D721Med (cell line): Measurements from ENCODE around the gene ZCCHC17.

Source experiments
- DNase-seq: peaks from one replicate; pipeline ENCODE4 v3.0.0; 2011; ENCODE audit warnings: low spot score; ENCODE audit not compliant: insufficient read length
- FAIRE-seq: peaks from 2 replicates; lab custom pipeline; 2011; peaks lifted over from hg19 to GRCh38; lab: Jason Lieb, UNC
- TF ChIP-seq, protein P1 (sequence below): IDR thresholded peaks from 2 replicates; pipeline ENCODE4 v1.5.1; 2012; ENCODE audit warnings: mild to moderate bottlenecking, control low read depth; ENCODE audit not compliant: insufficient read depth; ENCODE audit errors: missing control alignments

The ZCCHC17 gene

DNA sequence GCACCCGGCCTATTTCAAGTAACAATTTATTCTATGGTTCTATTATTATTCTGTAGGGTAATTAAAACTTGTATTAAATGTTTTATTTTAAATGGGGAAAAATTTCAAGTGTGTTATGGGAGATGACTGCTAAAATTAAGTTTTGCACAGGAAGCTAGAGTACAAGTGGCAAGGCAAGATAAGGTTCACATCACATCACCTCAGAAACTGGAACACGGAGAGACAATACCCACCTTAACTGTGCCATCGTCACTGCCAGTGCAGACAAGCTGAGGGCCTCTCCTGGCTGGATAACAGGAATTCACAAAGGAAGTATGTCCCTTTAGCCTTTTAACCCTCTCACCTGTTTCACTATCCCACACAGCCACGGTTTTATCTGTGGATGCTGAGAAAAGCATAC is 7.8 kb upstream of the ZCCHC17 start:
- DNase-seq (no peak), FAIRE-seq (no peak)
- TF ChIP-seq, protein P1, sequence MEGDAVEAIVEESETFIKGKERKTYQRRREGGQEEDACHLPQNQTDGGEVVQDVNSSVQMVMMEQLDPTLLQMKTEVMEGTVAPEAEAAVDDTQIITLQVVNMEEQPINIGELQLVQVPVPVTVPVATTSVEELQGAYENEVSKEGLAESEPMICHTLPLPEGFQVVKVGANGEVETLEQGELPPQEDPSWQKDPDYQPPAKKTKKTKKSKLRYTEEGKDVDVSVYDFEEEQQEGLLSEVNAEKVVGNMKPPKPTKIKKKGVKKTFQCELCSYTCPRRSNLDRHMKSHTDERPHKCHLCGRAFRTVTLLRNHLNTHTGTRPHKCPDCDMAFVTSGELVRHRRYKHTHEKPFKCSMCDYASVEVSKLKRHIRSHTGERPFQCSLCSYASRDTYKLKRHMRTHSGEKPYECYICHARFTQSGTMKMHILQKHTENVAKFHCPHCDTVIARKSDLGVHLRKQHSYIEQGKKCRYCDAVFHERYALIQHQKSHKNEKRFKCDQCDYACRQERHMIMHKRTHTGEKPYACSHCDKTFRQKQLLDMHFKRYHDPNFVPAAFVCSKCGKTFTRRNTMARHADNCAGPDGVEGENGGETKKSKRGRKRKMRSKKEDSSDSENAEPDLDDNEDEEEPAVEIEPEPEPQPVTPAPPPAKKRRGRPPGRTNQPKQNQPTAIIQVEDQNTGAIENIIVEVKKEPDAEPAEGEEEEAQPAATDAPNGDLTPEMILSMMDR = no peak

DNA sequence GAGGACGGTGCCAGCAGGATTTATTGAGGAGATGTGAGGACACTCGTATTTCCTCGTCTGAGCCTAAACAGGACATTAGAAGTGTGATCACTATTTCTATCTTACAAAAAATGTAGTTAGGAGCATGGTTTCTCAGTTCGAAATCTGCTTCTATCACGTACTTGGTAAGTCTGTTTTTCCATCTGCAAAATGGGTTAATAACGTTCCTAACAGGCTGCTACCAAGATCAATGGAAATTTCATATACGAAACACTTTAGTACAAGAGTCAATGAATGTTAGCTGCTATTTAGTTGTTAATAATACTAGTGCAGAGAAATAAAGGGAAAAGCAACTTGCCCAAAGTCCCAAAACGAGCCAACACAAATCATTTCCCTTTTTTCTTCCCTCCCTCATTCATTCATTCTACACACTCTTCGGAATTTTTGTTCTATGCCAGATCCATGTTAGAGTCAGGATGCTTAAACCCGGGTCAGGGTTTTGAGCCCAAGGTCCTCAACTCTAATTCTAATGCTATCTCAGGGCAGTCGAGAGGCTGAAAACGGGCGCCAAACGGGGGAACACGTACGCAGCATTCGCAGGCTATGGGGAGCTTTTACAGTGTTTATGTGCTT is 852 bp upstream of the ZCCHC17 start:
- DNase-seq = no peak
- TF ChIP-seq, protein P1 = no peak
- no peak for FAIRE-seq

DNA sequence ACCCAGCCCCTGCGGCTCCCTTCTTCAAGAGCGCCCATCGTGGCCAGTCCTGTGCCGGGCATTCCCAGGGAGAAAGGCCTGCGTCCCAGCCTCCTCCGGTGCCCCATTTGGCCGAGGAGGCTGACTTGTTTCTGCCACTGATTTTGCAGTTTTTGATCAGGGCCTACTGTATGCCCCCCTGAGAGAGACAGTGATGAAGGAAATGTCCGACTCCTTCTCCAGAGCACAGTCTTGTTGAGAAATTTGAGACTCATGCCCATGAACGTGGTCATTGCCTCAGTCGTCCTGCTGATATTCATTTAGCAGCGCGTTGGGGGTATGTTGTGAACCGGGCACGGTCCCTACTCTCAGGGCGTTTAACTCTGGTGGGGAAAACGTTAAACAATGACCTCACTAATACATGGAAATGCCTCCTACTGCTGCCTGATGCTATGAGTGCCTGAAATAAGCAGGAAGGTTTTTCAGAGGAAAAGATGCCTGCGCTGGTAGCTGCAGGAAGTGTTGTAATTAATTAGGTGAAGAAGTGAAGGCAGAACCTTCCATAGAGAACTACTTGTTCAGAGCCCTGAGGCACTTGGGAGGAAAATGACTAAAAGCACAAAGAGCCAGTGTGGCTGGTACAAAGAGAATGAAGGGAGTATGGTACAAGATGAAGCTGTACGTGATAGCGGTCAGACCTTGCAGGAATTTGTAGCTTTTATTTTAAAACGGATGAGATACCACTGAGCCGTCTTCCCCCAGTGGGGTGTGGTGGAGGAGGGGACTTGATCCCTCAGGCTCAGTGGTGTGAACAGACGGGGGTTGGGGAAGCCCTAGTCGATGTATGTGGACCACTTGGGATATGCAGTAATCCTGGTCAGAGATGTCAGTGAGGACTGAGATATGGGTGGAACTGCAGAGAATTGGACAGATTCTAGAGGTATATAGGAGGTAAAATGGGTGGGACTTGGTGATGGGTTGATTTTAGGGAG is 730 bp downstream of the ZCCHC17 start:
- DNase-seq = no peak
- TF ChIP-seq, protein P1 = no peak
- FAIRE-seq = no peak

DNA sequence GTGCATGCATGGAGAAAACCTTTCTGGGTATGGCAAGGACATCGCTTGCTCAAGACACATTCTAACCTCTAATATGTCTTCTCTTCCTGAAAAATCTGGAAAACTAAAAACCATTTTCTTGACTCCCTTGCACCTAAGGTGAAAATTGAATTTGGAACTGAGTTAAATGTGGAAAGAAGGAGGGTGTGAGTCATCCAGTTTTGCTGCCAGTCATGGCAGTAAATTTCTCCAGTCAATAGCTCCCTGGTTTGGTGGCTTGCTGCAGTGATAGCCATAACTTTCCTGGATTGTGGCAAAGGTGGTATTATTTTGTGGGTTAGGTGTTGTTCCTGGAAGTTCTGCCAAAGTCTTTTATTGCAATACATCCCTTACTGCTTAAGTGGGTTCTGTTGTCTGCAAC is 2.5 kb downstream of the ZCCHC17 start:
- TF ChIP-seq, protein P1 = no peak
- no peak for FAIRE-seq
- no peak for DNase-seq

DNA sequence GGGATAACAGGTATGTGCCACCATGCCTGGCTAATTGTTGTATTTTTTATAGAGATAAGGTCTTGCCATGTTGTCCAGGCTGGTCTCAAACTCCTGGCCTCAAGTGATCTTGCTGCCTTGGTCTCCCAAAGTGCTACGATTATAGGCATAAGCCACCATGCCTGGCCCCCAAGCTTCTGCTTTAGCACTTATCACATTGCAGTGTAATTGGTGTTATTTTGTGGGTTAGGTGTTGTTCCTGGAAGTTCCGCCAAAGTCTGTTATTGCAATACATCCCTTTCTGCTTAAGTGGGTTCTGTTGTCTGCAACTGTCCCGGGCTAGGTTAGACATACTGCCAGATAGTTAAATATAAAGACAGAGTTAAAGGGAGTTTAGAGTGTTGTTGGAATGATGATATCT is 3.4 kb downstream of the ZCCHC17 start:
- DNase-seq = no peak
- FAIRE-seq = no peak
- TF ChIP-seq, protein P1 = no peak

DNA sequence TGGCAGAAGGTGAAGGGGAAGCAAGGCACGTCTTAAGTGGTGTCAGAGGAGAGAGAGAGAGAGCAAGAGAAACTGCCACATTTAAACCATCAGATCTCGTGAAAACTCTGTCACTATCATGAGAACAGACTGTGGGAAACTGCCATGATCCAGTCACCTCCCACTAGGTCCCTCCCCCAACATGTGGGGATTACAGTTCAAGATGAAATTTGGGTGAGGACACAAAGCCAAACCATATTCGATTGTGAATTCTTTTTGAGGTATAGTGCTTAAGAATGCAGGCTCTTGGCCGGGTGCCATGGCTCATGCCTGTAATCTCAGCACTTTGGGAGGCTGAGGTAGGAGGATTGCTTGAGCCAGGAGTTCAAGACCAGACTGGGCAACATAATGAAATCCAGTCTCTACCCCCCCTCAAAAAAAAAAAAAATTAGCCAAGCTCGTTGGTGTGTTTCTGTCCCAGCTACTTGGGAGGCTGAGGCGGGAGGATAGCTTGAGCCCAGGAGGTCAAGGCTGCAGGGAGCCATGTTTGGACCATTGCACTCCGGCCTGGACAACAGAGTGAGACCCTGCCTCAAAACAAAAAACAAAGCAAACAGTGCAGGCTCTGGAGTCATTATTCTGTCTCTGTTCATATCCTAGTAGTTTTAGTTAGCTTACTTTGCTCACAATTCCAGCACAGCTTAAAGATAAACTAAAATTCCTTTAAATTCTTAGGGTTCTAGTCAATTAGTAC is 6.0 kb downstream of the ZCCHC17 start:
- FAIRE-seq = no peak
- TF ChIP-seq, protein P1 = no peak

More for the DNA sequence above, 6.0 kb downstream of the ZCCHC17 start:
- DNase-seq = no peak
